ENCODE results near the gene AHDC1.

DNA sequence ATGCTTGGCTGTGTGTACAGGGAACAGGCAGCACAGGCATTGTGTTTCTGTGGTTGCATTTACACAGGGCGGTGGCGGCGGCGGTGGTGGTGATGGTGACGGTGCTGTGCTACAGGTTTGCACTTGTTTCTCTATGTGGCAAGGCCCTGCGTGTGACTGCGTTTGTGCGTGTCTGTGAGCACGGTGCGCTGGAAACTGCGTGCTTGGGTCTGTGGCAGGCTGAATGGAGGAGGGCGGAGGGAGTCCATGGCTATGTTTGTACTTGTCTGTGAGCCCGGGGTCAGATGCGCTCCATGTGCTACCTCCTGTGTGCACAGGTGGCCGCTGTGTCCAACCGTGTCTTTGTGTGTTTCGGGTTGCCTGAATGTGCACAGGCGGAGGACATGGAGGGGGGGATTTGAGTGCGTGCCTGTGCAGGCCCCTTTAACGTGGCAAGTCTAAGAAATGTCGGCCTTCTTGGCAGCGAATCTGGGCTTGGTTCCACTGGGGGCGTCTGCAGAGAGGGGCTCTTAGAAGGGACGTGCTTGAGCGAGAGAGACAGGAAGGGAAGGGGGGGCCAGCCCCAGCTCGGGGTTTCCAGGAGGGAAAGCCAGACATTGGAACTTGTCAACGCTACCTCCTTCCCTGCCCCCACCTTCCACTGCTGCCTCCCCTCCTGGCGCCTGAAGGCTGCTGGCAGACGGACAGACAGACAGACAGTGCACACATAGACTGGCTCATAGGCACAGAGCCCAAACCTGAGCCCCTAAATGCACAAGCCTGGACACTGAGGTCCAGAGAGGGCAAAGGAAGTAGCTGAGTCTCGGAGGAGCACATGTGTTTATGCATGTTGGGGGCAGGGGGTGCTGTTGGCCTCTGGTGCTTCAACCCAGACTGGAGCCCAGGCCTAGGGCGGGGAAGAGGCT lies 81.3 kb downstream of the AHDC1 start:
- TF ChIP-seq, protein P1, sequence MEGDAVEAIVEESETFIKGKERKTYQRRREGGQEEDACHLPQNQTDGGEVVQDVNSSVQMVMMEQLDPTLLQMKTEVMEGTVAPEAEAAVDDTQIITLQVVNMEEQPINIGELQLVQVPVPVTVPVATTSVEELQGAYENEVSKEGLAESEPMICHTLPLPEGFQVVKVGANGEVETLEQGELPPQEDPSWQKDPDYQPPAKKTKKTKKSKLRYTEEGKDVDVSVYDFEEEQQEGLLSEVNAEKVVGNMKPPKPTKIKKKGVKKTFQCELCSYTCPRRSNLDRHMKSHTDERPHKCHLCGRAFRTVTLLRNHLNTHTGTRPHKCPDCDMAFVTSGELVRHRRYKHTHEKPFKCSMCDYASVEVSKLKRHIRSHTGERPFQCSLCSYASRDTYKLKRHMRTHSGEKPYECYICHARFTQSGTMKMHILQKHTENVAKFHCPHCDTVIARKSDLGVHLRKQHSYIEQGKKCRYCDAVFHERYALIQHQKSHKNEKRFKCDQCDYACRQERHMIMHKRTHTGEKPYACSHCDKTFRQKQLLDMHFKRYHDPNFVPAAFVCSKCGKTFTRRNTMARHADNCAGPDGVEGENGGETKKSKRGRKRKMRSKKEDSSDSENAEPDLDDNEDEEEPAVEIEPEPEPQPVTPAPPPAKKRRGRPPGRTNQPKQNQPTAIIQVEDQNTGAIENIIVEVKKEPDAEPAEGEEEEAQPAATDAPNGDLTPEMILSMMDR (IDR thresholded peaks at IDR 0.05), result peak; percentile 46
- TF ChIP-seq EZH2phosphoT487 (IDR thresholded peaks at IDR 0.05), result no peak

Data from neural progenitor cell (in vitro differentiated cells).